Suppressor macrophage treated with lipopolysaccharide for 4 hours (primary cell): Measurements from ENCODE around the gene STK38.
"Not testable (repeated sequence)": the region's sequence is repeated elsewhere in the genome, so short reads cannot be mapped to it uniquely, and the experiment has no call there.

Source experiments
- DNase-seq: peaks from one replicate; pipeline ENCODE4 v3.0.0-alpha.2; 2020

The STK38 gene

DNA sequence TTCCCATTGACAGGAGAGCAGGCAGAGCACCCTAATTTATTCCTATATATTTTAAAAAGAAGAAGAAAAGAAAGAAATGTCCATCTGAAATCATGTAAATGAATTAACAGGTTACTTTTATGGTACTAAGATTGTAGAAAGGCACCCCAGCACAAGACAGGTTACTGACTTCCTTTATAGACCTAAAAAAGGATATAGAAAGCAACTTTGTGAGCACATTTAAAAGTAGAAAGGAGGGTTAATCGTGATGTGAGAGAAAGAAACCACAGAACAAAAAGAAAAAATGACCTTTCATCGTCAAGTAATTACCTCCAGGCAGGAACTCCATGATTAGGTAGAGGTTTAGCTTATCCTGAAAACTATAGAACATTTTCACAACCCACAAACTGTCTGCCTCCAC, 29.9 kb downstream of the STK38 start:
- no peak for DNase-seq

DNA sequence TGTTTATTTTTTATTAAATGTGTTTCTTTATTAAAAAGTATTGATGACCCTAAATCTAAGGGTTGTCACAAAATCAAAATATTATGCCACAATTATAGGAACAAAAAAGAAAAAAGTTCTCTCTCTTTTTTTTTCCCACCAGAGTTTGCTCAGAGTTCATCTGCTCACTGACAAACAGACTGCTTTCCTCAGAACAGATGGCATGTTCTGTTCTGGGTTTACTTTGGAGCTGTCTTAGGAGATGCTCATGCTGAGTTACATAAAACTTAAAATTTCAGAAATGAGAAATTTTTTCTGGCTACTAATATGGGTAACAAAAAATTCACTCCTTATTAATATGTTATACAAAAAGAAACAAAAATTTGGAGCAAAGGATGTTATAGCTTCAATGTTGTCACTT, 30.3 kb downstream of the STK38 start:
- DNase-seq: no peak

DNA sequence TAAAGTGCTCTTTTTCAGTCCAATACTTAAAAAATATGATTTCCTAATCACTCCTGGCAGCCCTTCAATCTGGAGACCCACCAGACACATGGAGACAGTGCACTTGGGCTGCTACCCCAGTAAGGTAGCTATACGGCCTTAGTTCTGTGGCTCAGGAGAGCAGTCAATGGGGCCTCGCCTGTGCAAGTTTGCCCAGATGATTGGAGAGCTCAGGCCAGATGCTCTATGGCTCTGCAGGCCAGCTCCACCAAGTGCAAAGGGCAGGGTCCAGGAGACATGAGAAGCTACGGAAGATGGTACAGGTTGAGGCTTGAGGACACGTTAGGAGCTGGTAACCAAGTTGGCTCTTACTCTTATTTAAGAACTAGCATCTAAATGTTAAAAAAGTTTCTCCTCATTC, 30.7 kb downstream of the STK38 start:
- no peak for DNase-seq

DNA sequence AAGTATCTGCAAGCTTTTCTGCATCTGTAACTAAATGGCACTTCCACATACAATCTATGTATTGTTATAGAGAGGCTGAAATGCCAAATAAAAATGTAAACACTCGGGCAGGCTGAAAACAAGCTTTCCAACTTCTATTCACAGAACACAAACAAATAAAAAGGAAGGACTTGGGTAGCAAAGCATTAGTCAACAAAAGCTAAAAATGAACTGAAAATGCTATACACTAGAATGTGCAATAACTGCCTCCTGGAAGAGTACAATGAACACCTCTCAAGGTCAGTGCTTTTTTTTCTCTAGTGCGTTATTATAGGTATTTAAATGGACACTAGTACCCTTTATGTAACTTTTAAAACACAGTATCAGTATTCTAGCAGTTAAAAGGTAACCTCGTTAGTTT, 31.4 kb downstream of the STK38 start:
- no peak for DNase-seq

DNA sequence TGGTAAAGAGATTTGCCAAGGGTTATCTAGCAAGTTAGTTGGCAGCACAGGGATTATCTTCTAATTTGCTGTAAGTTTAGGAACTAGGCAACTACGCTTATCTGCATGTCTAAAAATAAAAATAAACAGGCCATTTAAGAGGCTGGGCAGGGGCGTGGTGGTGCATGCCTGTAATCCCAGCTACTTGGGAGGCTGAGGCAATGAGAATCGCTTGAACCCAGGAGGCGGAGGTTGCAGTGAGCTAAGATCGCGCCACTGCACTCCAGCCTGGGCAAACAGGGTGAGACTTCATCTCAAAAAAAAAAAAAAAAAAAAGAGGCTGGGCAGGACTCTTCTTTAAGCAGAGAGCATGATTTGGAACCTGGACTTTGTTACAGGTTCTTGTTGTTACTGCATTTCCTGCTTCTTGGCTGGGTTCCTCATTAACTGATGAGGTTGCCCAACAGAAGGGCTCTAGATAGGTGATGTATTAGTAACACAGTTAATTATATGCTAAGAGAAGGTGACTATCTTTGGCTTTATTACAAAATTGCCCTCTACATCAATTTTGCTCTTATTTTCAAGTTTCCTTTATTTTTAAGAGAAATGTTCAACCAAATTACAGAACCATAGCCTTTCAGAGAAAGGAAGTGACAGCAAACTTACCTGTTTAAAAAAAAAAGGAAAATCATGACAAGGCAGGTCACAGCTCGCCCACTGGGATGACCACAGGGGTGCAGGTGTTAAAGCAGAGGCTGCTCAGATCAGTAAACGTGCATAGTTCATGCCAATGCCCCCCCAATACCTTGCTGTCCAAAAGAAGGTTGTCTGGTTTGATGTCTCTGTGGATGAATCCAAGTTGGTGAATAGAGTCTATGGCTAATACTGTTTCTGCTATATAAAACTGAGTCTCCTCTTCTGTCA, 32.5 kb downstream of the STK38 start:
- DNase-seq: no peak

DNA sequence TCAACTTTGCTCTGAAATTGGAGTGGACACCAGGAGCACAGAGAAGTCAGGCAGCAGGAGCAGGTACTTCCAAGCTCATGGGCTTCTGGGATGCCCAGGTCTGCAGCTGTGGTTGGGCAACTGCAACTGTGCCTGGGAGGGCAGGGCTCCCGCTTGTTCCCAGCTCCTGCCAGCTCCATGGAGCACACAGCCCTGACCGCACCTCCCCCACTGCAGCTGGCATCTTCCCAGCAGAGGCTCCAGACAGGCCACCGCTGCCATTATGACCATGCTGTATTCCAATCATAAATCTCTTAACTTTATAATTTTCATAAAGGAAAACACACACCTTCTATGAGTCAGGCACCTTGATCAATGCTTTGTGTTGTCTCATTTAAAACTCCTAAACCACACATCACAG, 36.9 kb downstream of the STK38 start:
- no peak for DNase-seq

DNA sequence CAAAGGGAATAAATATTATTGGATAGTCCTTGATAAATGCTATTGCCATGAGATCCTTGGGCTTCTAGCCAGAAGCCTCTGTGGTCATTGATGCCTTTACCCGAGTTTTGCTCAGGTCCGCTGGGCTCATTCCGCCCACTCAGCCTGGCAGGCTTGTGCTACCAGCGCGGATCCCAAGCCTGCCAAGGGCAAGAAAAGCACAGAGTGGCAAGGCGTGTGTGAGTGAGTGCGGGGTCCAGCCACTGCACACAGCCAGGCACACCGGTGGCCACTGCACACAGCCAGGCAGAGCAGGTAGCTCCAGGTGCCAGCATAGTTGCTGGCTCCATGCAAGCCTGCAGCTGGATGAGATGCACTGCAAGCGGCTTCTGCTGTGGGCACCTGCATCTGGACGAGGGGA, 38.7 kb downstream of the STK38 start:
- DNase-seq: no peak

DNA sequence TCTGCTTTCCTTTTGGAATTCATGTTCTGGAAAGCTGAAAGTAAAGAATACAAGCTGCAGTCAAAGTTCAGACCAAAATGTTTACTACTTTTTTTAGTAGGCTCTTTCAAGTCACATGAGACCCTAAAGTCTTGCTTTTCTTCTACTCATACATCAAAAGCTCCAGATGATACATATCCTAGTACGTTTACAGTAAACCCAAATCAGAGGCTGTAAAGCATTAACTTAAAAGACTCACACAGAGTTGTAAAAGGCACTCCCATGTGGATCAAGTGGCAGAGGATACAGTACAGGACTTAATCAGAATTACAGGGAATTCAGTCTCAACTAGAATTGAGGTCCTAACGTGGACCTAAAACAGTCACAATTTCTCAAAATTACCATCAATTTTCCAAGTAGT, 40.7 kb downstream of the STK38 start:
- DNase-seq: no peak

DNA sequence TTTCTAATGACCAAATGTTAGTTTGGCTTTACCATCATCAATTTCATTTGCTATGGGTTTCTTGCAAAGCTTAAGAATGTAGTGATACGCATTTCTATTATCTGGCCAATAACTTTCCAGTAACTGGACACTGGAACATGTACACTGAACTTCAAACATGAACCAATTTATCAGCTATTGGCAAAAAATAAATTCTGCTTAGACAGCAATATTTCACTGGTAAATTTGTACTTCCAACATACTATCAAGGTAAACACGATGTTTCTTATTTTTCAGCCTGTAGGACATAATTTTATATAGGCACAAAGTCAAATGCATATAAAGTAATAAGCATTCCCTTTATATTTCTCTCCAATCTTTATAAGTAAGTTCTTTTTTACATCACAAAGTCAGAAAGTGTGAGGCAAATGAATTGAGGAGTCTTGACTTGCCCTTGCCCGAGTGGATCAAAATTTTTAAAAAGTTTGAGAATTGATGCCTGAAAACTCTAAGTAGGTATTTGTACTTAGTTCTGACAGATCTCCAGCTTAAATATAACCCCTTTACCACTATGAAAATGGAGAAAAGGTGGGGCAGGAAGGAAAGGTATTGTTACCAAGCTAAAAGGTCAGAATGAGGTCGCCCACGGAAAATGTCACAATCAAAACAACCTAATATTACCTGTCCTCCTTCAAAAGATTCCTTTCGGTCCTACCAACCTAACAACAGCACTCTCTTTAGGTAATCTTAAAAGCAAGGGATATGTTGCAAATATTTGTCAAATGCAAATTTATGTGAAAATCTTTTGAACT, 41.3 kb downstream of the STK38 start:
- no peak for DNase-seq

DNA sequence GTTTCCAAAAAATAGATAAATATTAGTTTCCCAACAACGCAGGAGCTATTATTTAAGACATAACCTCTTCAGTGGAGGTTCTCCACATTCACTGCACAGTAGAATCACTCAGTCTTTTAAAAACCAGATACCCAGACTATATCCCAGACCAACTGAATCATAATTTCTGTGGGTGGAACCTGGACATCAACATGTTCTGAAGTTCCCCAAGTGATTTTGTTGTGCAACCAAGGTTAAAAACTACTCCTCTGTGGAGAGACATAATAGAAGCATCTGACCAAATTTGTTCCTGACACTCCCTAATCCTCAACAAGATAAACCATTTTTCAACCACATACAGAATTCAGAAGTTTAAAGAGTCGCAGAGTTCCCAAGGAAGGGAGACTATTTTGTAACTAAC, 42.3 kb downstream of the STK38 start:
- no peak for DNase-seq

DNA sequence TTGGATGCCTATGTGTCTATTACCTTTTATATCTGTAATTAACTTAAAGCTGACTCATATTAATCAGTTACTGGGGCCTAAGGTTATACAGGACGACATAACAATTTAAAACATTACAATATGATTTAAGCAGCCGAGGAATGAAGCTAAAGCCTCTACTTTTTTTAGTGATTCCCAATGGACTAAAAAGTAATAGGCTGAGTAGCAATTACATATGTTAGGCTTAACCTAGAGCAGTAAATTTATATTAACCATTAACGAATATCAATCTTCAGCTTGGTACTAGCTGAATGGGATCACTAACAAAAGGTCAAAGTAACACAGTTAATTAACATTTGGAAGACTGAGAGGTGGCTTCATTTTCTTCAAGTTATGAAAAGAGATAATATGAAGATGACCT, 43.1 kb downstream of the STK38 start:
- DNase-seq: no peak

DNA sequence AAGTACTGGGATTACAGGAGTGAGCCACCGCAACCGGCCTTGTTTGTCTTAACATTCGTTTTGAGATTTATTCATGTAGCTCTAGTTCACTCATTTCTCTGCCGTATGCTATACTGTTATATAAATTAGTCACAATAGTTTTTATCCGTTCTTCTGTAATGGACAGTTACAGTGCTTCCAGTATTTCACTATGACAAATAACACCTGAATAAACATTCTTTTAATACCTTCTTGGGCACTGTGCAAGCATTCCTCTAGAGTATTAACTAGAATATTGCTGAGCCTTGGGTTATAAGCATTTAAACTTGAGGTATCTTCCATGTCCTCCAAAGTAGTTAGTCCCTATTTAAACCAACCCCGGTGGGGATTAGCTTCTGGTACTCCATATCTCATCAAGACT, 45.6 kb downstream of the STK38 start:
- no peak for DNase-seq

DNA sequence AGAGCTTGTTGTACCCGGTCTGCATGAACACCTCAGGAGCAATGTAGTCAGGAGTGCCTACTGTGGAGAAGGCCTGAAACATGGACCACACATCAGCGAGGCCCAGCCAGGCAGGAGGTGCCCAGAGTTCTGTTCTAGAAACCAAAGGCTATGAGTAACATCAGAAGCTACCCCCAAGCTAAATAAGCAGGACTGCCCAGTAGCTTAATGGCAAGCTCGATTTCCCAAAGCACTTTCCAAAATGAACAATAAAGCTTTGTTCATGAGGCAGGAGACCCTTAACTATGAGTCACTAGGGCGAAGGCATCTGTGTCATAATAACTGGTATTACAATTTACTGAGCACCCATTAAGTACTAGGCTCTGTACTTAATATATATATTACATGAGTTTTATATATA, 47.4 kb downstream of the STK38 start:
- no peak for DNase-seq

DNA sequence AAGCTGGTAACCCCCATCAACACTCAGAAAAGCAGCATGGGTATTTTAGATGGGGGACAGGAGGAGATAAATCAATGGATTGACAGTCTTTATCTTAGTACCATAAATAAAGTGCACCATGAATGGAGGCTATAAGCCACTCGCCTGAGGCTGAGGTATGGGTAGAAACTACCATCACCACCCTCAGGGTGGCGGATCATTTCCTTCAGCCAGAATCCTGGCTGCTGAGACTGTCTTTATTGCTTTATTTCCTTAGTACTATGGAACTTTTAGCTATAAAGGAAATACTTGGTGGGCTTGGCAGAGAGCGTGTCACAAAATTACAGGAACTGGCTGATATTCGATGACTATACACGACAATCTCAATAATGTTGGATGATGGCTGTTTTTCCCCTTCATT, 52.2 kb downstream of the STK38 start:
- DNase-seq: no peak

DNA sequence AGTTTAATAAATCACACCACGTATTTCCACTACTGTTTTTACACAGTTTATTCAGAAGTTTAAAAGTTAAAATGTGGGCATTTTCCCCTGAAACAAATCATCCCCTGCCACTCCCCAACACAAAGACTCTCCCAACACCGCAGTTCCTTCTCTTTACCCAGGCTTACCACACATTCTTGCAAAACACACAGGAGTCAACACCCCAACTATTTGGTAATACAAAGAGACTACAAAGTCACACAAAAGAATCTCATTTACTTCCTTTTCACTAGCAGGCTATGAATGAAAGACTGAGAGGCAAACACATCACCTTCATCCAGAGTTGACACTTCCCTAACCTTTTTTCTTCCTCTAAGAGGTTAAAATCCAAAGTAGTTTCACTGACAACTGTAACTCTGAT, 53.4 kb downstream of the STK38 start:
- peak; percentile 82 for DNase-seq

DNA sequence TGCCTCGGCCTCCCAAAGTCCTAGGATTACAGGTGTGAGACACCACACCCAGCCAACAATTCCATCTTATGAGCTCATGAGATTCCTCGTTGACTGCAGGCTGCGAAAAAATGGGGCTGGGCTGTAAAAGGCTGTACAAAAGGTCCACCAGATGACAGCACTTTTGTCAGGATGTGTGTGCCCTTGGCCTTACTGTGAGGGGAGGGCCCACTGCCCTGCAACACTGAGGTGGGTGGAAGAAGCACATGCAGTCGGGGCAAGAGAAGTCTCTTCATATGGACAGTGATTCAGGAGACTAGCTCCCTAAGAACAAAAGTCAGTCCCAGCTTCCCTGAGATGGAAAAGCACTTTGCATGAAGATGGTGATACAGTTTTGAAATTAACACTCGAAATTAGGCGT, 54.0 kb downstream of the STK38 start:
- DNase-seq: peak; percentile 12

DNA sequence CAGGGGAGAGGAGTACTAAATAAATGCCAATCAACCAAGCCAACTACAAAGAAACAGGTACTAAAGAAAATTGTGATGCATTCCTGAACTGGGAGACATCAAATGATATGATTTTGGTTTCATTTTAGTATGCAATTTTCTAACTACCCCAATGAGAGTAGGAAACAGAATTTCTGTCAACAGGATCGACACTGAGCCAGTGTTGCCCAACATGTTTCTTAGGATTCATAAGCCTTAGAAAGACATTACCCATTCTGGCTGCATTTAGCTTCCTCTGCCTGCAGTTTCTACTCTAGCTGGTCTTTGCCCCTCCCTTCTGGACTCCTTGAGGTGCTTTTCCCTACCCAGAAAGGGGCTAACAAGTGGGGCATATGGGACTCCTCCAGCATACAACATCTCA, 54.7 kb downstream of the STK38 start:
- DNase-seq: peak; percentile 80

DNA sequence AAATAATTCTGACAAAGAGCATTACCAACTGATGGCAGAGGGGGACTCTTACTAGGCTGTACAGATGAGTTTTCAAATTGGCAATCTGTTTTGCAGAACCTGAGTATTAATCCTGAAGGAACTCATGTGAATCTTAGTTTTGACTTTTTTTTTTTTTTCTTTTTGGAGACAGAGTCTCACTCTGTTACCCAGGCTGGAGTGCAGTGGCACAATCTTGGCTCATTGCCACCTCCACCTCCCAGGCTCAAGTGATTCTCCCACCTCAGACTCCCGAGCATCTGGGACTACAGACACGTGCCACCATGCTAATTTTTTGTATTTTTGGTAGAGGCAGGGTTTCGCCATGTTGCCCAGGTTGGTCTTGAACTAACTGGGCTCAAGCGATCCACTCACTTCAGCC, 55.2 kb downstream of the STK38 start:
- no peak for DNase-seq

DNA sequence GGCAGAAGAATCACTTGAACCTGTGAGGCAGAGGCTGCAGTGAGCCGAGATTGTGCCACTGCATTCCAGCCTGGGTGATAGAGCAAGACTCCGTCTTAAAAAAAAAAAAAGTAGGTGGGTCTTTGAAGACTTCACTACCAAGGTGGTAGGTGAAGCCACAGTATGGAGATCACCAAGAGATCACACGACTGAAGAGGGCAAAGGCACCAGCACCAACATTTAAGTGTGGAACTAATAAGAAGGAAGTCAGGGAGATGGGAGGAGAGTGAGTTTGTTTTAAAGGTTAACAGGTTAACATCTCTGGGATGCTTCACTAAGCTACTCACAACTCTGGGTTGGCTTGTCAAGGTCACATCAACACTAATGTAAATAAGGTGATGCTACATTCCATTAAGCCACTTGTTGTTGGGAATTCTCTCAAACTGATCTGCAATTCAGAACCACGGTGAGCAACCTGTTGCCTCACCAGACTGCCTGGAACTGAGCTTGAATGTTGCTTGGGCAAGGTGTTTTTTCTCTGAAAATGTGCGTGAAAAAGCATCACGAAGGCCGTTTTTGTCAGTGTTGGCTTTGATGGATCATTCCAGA, 55.8 kb downstream of the STK38 start:
- DNase-seq: no peak

DNA sequence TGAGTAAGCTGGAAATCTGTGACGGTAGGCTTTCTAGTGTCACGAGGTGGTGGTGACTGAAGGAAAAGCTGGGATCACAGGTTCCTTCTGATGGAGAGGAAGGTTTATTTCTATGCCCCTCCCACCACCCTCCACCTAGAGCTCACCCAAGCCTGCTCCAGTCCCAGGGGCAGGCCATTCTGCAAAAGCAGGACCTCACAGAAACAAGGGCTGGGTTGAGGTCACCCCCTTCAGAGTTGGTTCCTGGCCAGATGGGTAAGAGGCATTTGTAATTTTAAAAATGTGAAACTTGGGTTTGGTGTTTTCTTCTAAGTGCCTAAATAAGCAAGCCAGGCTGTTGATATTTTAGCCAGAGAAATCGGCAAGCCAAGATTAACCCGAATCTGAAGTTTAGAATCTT, 57.9 kb downstream of the STK38 start:
- no peak for DNase-seq

DNA sequence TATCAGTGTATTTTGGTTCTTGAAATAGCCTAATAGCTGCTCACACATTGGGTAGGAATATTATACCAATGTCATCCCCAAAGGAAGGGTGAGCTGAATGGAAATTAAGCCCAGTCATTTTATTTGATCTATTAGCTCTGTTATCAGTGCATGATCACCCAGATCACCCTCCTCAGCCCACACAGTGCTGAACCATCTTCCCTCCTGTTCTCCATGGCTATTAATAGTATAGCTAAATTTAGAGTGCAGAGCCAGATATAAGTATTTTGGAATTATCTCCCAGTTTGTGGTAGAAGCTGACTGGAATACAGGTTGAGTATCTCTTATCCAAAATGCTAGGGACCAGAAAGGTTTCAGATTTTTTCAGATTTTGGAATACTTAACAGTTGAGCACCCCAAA, 59.1 kb downstream of the STK38 start:
- no peak for DNase-seq

DNA sequence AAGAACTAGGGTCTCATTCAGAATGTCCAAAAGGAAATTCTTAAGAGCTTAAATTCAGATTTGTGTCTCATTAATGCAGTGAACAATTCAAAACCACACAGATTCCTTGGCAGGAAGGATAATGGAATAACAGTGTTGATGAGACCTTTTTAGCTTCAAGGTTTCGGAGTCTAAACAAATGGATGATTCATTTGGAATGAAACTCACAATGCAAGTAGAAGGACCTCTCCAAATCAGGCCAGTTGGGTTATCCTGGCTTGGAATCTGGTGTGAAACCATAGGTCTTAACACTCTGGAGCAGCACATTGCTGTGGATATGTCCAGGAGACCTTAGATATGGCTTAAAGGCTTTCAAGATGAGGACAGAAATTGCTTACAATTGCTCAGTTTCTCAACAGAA, 59.6 kb downstream of the STK38 start:
- no peak for DNase-seq

DNA sequence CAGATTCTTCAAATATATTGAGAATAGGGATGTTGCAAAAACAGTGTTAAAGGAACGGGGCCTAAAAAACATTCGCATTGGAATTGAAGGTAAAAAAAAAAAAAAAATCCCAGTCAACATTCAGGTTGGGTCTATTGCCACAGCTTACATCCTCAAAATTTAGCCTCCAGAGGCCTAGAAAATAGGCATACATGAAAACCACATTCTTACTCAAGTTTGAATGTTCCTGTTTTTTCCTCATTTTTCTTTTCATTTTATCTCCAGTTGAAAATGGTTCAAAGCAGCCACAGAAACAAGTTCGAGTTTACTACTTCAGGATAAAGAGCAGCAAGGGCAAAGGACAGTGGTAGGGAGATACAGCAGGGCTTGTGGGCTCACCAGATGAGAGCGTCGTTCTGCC, 62.5 kb downstream of the STK38 start:
- DNase-seq: peak; percentile 19

DNA sequence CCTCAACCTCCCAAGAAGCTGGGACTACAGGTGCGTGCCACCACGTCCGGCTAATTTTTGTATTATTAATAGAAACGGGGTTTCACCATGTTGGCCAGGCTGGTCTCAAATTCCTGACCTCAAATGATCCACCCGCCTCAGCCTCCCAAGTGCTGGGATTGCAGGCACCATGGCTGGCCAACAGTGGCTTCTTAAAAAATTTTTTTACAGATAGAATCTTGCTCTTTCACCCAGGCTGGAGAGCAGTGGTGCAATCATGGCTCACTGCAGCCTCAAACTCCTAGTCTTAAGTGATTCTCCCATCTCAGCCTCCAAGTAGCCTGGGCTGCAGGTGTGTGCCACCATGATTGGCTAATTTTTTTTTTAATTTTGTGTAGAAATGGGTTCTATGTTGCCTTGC, 64.0 kb downstream of the STK38 start:
- not testable (repeated sequence) for DNase-seq
